GM21723 (cell line): ENCODE results near the gene RBM41.
"Not testable (repeated sequence)": the region's sequence is repeated elsewhere in the genome, so short reads cannot be mapped to it uniquely, and the experiment has no call there.

ENCODE experiments used
- ATAC-seq: cut with Tn5 transposase; IDR thresholded peaks from one replicate; pipeline ENCODE4 v1.9.1; 2021; ENCODE audit warnings: mild to moderate bottlenecking, moderate library complexity; ENCODE audit not compliant: unreplicated experiment

Gene RBM41

DNA sequence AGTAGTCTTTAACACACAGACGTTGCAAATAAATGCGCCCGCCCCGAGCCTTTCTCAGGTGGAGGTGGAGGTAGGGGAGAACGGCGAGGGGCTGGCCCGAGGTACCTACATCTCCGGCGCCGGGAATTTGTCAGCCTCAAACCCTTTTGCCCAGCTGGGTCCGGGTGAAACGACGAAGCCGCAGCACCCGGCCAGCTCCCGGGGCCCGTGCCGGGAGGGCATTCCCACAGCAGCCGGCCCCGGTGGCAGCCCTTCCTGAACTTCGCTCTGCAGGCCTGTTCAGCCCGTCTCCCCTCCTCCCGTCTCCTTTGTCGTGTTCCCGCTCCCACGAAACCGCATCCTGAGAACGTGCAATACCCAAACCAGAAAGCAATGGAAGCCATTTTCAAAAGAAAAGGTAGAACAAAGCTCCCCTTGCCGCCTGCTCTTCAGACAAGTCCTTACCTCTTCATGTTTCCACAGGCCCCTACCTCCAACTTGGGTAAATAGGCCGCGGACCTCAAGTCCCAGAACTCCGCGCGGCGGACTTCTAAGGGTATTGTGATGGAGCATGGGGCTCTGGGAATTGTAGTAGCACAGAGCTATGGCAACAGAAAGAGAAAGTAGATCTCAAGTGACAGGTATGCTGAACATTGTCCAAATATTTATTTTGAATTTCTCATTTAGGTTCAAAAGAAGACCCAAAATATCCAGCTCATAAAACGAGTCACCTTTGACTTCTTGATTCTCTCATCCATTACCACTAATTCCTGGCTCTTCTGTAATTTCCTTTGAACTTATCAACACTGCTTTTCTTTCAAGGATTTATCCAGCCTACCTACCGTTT, at the start of gene RBM41:
Gene RBM41, minus strand, starts transcription at position 501 of the 826 bp plus-strand sequence. Its CDS starts 49 bp downstream, at position 452.
- ATAC-seq: peak; percentile 100

DNA sequence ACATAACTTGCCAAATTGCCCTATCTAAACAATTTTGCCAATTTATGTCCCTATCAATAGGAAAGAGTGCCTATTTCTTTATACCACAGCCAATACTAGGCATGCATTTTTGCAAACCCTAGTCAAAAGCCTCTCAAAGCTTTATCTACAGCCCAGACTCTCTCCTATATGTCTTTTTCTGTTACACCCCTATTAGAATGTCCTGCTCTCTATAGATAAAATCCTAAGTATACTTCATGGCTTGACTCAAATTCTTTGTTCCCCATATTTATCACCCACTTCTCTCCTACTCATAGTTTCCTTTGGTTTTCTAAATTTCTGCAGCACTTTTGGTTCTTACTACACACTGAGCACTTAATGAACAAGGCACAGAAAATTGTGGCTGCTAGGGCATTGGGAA, 49.6 kb upstream of the RBM41 start:
- no peak for ATAC-seq

DNA sequence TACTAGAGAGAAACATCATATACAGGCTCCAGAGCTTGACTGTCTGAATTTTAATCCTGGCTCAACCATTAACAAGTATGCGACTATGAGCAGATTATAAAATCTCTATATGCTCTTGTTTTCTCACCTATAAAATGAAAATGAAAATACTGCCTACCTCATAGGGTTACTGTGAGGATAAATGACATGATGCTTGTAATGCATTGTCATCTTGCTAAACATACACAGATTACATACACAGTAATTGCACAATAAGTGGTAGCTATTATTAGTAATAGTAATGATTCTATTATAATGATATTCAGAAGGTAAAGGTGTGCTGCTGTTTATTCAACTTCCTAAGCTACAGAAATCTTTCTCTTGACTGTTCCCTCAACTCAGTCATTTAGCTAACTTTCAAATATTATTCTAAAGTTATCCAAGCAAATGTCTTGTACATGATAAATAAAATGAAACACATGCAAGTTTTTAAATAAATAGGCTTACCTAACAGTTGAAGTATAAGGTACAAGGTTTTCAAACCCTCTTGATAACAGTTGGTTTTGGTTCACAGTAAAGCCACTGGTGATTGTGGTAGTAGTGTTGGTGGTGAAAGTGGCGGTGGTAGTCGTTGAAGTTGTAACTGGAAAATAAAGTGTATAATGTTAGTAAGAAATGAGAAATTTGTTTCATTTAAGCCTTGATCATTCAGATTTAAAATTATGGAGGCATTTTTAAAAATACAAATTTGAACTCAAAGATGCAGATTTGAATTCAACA, 48.7 kb upstream of the RBM41 start:
- ATAC-seq: no peak

DNA sequence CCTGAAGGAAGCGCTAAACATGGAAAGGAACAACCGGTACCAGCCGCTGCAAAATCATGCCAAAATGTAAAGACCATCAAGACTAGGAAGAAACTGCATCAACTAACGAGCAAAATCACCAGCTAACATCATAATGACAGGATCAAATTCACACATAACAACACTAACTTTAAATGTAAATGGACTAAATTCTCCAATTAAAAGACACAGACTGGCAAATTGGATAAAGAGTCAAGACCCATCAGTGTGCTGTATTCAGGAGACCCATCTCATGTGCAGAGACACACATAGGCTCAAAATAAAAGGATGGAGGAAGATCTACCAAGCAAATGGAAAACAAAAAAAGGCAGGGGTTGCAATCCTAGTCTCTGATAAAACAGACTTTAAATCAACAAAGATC, 39.0 kb upstream of the RBM41 start:
- not testable (repeated sequence) for ATAC-seq

DNA sequence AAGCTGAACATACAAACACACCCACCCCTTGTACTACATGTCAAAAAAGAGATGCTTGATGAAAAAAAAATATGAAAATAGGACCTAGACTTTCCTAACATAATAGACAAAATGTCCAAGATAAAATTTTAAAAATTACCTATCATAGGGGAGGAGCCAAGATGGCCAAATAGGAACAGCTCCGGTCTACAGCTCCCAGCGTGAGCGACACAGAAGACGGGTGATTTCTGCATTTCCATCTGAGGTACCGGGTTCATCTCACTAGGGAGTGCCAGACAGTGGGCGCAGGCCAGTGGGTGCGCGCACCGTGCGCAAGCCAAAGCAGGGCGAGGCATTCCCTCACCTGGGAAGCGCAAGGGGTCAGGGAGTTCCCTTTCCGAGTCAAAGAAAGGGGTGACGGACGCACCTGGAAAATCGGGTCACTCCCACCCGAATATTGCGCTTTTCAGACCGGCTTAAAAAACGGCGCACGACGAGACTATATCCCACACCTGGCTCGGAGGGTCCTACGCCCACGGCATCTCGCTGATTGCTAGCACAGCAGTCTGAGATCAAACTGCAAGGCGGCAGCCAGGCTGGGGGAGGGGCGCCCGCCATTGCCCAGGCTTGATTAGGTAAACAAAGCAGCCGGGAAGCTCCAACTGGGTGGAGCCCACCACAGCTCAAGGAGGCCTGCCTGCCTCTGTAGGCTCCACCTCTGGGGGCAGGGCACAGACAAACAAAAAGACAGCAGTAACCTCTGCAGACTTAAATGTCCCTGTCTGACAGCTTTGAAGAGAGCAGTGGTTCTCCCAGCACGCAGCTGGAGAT, 37.2 kb upstream of the RBM41 start:
- ATAC-seq: not testable (repeated sequence)

DNA sequence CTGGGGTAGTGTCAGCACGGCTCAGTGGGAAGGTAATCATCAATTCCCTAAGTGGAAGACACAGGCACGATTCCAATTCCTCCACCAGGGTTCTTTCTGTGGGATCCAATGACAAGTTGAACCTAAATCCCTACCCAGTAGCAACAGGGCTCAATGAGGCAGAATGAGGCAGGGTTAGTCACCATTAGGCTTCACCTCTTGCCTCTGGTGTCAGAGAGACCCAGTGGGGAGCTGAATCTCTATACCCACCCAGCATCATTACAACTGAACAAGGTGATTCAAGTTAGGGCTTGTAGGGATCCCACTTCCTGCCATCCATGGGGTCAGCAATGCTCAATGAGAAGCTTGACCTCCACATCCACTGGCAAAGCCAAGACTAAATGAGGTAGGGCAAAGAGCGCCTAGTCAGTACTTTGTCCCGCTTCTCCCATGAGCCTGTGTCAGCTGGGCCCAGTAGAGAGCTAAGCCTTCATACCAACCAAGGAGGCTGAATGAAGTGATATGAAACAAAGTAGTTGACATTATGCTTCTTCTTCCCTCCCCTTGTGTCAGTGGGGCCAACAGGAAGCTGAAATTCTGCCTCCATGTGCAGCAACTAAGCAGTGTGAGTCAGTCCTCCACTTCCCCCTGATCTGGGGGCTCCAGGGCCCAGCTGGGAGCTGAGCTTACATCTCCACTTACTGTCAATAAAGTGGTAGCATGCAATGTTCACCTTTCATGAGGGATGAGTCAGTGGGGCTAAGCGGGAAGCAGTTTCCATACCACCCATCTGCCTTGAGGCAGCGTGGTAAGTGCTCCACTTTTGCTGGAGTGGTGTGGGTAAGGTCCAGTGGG, 36.4 kb upstream of the RBM41 start:
- no peak for ATAC-seq

DNA sequence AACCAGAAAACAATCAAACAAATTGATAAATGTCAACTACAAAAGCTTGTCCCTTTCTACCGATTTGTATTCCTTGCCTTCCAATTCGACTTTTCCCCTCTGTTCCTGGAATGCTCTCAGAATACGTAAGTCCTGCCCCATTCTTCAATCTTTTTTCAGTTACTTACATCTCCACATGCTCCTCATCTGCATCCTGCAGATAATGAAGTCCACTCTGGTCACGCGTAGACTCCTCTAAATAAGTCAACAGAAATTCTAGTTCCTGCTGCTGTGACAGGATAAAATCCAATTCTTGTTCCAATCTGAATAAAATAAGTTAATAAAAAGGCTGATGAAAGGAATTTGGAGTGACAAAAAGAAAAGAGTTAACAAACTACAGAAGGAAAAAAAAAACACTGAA, 34.4 kb upstream of the RBM41 start:
- ATAC-seq: no peak

DNA sequence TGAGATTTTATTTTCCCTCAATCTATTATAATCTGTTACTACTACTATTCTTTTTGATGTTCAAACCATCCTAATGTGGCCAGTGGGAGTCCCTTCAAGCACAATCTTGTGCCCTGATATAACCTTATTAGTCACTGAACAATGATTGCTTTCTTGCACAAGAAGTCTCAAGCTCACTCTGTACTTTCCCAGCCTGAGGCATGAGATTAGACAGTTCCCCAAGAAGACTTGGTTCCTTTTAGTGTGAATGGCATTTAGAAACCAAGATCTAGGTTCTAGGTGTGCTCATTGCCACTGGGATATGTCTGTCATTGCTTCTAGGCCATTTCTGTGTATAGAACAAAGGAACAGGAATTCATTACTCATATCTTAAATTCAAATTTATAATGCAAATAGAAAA, 28.0 kb upstream of the RBM41 start:
- ATAC-seq: no peak

DNA sequence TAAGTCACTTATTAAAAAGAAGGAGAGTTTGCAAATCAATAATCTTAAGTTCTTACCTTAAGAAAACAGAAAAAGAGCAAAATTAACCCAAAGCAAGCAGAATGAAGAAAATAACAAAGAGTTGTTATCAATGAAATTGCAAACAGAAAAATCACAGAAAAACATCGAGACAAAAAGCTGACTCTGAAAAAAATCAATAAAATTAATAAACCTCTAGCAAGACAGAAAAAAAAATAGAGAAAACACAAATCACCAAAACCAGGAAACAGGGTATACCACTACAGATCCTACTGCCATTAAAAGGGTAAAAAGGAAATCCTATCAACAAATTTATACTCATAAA, 17.3 kb upstream of the RBM41 start:
- no peak for ATAC-seq

DNA sequence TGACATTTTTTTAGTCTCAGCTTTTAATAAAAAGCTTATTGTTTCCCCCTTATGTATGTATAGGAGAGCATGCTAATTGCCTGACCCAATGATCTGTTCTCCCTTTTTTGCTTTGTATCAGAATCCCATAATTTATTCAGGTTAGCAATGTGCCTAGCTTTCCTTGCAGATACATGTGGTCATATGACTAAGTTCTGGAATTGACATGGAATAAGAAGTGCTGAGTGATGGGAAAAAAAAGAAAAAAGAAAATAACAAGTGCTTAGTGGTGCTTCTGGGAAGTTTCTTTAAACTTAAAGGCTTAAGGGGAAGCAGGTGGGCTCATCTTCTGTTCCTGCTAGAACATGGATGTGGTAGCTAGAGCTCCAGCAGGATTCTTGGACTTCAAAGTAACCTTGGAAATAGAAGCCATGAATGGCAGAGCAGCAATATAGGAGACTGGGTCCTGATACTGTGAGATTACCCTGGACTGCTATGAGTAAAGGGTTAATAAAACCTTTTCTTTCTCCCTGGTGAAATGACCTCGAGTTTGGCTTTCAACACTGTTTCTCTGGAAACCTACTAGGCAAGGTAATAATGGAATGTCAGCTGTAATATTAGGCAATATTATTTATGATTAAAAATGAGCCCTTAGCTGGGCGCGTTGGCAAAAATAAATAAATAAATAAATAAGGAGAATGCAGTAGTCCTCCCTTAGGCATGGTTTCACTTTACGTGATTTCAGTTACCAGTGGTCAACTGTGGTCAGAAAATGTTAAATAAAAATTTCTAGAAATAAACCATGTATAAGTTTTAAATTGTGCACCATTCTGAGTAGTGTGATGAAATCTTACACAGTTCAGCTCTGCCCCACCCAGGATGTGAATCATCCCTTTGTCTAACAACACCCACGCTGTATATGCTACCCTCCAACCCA, 16.7 kb upstream of the RBM41 start:
- ATAC-seq: no peak

DNA sequence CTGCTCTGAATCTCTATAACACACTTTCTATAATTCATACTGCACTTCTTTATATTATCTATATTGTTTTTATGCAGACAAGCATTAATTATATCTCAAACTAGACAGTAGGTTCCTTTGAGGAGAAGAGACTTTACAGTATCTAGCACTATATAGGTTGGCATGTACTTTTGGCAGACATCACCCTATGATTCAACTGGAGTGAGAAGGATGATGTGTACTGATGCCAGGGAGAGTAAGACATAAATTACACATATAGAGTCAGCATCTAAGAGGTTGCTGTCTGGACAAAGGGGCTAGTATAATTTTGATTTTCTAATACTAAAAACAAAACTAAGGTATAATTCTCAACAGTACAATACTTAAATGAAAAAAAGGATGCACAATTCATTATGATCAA, 5.1 kb upstream of the RBM41 start:
- no peak for ATAC-seq

DNA sequence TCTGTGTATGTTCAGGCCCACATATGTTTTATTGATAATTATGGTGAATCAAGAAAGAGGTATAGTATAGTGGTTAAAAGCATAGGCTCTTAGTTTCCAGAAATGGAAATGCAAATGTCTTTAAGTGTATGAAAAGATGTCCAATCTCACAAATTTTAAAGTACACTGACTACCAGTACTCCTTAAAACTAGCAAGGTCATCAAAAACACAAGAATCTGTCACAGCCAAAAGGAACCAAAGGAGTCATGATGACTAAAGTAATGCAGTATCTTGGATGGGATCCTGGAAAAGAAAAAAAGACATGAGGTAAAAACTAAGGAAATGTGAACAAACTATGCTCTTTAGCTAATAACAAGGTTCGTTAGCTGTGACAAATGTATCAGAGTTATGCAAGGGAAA, 661 bp upstream of the RBM41 start:
- ATAC-seq: no peak

DNA sequence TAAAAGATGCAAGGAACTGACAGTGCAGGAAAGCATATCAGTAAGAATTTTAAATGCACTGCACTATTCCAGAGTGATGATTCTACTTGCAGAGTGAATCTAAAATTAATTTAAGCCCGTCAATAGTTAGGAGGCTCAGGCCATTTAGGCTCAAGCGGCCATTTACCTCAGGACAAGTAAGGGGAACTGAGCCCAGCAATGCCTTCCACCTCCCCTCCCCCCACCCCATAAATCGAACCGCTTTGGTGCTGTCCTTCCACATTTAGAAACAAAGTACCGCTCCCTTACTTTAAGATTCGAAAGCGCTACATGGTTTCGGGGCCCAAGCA, 665 bp downstream of the RBM41 start:
- ATAC-seq: no peak

DNA sequence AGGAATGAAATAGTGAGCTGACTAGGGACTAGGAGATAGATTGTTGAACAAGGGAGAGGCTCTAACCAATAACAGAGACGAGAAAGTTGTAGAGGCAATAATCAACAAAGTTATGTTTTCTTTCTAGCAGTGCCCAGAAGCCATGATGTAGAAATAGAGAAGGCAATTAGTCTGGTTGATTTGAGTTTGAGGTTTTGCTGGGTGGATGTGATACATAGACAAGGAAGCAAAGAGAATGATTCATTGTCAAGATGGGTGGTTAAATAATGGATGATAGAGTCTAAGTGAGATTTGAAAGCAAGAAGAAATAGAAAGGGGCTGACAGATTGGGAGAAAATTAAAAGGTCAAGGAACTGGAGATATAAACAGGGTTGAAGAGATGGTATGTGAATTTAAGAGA, 11.2 kb downstream of the RBM41 start:
- ATAC-seq: no peak

DNA sequence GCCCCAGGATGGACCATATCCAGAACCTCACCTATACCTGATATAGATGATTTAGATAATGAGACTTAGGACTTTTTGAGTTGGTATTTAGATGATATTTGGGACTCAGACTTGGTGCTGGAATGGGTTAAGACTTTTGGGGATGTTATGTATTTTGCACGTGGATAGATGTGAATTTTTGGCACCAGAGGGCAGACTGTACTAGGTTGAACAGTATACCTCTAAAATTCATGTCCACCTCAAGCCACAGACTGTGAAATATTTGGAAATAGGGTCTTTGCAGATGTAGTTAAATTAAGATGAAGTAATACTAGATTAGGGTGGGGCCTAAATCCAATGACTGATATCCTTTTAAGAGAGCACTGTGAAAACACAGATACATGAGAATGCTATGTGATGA, 15.6 kb downstream of the RBM41 start:
- no peak for ATAC-seq

DNA sequence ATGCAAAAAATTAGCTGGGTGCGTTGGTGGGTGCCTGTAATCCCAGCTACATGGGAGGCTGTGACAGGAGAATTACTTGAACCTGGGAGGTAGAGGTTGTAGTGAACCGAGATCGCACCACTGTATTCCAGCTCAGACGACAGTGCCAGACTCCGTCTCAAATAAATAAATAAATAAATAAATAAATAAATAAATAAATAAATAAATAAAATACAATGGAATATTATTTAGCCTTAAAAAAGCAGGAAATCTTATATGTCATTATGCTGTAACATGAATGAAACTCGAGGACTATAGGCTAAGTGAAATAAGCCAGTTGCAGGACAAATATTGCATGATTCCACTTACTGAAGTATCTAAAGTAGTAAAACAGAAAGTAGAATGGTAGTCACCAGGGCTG, 42.5 kb downstream of the RBM41 start:
- ATAC-seq: no peak

DNA sequence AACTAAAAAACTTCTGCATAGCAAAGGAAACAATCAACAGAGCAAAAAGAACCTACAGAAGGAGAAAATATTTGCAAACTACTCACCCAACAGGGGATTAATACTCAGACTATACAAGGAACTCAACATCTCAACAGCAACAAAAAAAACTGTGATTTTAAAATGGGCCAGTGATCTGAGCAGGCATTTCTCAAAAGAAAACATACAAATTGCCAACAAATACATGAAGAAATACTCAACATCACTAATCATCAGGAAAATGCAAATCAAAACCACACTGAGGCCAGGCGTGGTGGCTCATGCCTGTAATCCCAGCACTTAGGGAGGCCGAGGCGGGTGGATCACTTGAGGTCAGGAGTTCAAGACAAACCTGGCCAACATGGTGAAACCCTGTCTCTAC, 60.9 kb downstream of the RBM41 start:
- not testable (repeated sequence) for ATAC-seq

DNA sequence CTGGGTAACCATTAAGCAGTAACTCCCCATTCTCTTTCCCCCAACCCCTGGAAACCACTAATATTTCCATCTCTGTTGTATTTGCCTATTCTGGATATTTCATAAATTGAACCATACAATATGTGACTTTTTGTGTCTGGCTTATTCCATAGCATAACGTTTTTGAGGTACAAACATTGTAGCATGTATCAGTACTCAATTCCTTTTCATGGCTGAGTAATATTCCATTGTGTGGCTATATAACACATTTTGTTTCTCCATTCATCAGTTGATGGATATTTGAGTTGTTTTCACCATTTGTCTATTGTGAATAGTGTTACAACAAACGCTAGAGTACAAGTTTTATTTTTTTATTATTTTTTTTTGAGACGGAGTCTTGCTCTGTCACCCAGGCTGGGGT, 63.6 kb downstream of the RBM41 start:
- ATAC-seq: no peak

DNA sequence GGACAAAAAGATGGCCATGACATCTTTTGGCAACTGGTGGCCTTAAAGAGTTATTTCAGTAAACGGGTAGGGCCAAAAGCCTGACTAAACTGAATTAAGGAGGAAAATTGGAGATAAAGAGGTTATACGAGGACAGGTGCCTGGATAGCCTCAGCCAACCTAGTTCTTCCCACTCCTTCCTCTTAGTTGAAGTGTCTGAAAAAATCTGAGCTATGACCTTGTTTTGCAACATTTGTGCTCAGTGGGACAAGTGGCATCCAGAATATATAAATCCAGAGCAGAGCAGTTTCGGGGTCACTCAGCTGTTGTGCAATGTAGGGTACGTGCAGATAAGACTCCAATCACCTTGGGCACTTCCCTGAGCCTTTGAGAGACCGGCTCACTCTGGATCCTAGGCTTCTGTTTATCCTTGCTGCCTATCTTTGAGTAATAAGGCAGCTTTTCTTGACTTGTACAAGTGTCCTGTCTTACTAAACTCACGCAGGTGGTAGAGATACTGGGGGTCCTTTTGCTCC, 68.4 kb downstream of the RBM41 start:
- no peak for ATAC-seq

DNA sequence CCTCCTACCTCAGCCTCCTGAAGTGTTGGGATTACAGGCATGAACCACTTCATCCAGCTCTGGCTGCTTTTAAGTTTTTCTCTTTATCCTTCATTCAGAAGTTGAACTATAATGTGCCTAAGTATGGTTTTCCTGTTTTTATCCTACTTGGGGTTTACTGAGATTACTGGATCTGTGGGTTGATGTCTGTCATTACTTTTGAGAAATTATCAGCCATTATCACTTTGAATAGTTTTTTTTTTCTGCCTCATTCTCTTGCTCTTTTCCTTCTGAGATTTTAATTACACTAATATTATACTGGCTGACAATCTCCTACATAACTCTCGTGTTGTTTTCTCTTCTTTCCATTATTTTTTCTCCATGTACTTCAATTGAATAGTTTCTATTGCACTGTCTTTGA, 71.0 kb downstream of the RBM41 start:
- no peak for ATAC-seq
